ENCODE data around the gene PRELID1.

- no peak; the same call in 1 of the 2 replicates for TF ChIP-seq CTCF (conservative IDR thresholded peaks at IDR 0.05; ENCODE audit: low read depth, low read length)
- no peak for TF ChIP-seq EZH2 (IDR thresholded peaks at IDR 0.05; ENCODE audit: borderline replicate concordance, low read depth, low read length, poor library complexity, severe bottlenecking)
These were observed 32.5 kb downstream of the PRELID1 start for GRCh38 chr5:177336112-177336511.
